SK-N-DZ (cell line): ENCODE measurements around the gene C2CD4D.

Experiments
- DNase-seq: peaks from one replicate; pipeline ENCODE4 v3.0.0-alpha.2; 2015; ENCODE audit warnings: low spot score
- small RNA-seq, 2 experiments: library from RNA; depleted of rRNA; stranded (forward); fragments of <200 nt; gene quantifications; one replicate each; pipeline ENCODE3, GENCODE V24; 2014

C2CD4D gene

GRCh38 chr1:151790071-151790939 lies 49.3 kb downstream of the C2CD4D start, which contains the start of gene TDRKH:
Gene TDRKH (minus strand): TSS chr1:151790500. CDS start chr1:151783022, 7,478 bp downstream.
- peak; percentile 100 for DNase-seq

Small RNA genes within 50 kb of the gene (small RNA-seq; reads per million reads assigned to genes)
- 0 reads per million in 2 experiments for gene RF00019
